Measurements from ENCODE around the gene CEP152.

DNA sequence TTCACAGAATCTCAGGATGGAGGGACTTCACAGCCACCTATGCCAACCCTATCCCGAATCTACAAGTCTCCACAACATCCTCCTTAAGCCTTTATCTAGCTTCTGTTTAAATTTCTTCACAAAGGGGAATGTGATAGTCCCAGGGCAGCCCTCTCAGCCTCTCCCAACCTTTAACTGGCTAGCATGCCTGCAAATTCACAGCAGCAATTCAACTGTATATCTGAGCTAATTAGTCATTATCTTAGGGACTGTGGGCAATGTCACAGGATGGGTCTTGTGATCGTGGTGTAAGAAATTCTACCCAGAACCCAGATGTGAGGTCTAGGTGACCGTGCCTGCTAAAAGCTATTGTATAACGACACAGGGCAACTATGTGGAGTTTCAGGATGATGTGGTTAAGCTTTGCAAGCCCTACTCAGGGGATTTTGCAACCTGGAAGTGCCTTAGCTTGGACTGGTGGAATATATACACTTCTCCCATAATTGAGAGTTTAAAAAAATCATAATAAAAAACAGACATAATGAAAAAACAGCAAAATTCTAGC is 99.8 kb downstream of the CEP152 start:
- TF ChIP-seq, protein P1, sequence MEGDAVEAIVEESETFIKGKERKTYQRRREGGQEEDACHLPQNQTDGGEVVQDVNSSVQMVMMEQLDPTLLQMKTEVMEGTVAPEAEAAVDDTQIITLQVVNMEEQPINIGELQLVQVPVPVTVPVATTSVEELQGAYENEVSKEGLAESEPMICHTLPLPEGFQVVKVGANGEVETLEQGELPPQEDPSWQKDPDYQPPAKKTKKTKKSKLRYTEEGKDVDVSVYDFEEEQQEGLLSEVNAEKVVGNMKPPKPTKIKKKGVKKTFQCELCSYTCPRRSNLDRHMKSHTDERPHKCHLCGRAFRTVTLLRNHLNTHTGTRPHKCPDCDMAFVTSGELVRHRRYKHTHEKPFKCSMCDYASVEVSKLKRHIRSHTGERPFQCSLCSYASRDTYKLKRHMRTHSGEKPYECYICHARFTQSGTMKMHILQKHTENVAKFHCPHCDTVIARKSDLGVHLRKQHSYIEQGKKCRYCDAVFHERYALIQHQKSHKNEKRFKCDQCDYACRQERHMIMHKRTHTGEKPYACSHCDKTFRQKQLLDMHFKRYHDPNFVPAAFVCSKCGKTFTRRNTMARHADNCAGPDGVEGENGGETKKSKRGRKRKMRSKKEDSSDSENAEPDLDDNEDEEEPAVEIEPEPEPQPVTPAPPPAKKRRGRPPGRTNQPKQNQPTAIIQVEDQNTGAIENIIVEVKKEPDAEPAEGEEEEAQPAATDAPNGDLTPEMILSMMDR (IDR thresholded peaks at IDR 0.05) = no peak
- no peak for TF ChIP-seq EZH2 (IDR thresholded peaks at IDR 0.05; ENCODE audit: borderline replicate concordance, insufficient read depth, low read depth, low read length, poor library complexity, severe bottlenecking)

All from B cell (primary cell).